ENCODE data around the gene PPP2R5A. TPM values are rescaled to one million over a fixed set of nuclear protein-coding genes. Genes with fewer than 3 reads are reported as not detected.

The PPP2R5A gene
- total RNA-seq, 1 donor from 2014 or later: 17.5 TPM

- peaks cover 6% of the 10 kb centered on the region for H3K27me3 Mint-ChIP-seq (ENCODE audit: unreplicated experiment)
- no peaks in the 10 kb centered on the region for H3K9me3 Mint-ChIP-seq (ENCODE audit: unreplicated experiment)
- no peaks in the 10 kb centered on the region for H3K36me3 Mint-ChIP-seq (ENCODE audit: unreplicated experiment)
- H3K27ac Mint-ChIP-seq (ENCODE audit: unreplicated experiment): no peak overlapping the region
- peak; percentile 38 for DNase-seq (ENCODE audit: extremely low spot score, unreplicated experiment)
- H3K4me1 Mint-ChIP-seq (ENCODE audit: unreplicated experiment): no peaks in the 10 kb centered on the region
- H3K4me3 Mint-ChIP-seq (ENCODE audit: unreplicated experiment): no peak overlapping the region
- TF ChIP-seq CTCF (IDR thresholded peaks at IDR 0.05): no peak
Measured at GRCh38 chr1:212257157-212257556, 28.1 kb upstream of the PPP2R5A start.

- no peak for TF ChIP-seq CTCF (IDR thresholded peaks at IDR 0.05)
- DNase-seq (ENCODE audit: extremely low spot score, unreplicated experiment): peak; percentile 21
- Mint-ChIP-seq H3K4me1 (ENCODE audit: unreplicated experiment) (no peaks in the 10 kb centered on the region), H3K27ac (ENCODE audit: unreplicated experiment) (no peak overlapping the region), H3K4me3 (ENCODE audit: unreplicated experiment) (no peak overlapping the region), H3K27me3 (ENCODE audit: unreplicated experiment) (peaks cover 10% of the 10 kb centered on the region), H3K9me3 (ENCODE audit: unreplicated experiment) (no peaks in the 10 kb centered on the region), H3K36me3 (ENCODE audit: unreplicated experiment) (no peaks in the 10 kb centered on the region)
Measured at GRCh38 chr1:212259693-212260480, 25.3 kb upstream of the PPP2R5A start.

GRCh38 chr1:212260557-212261355, 24.5 kb upstream of the PPP2R5A start:
- Mint-ChIP-seq H3K27ac (ENCODE audit: unreplicated experiment) (no peak overlapping the region), H3K4me1 (ENCODE audit: unreplicated experiment) (no peaks in the 10 kb centered on the region), H3K4me3 (ENCODE audit: unreplicated experiment) (no peak overlapping the region), H3K9me3 (ENCODE audit: unreplicated experiment) (no peaks in the 10 kb centered on the region), H3K27me3 (ENCODE audit: unreplicated experiment) (peaks cover 10% of the 10 kb centered on the region), H3K36me3 (ENCODE audit: unreplicated experiment) (peaks cover 1% of the 10 kb centered on the region)
- no peak for TF ChIP-seq CTCF (IDR thresholded peaks at IDR 0.05)
- peak; percentile 7 for DNase-seq (ENCODE audit: extremely low spot score, unreplicated experiment)

GRCh38 chr1:212261361-212261929, 23.8 kb upstream of the PPP2R5A start:
- H3K4me3 Mint-ChIP-seq (ENCODE audit: unreplicated experiment): no peak overlapping the region
- peaks cover 1% of the 10 kb centered on the region for H3K36me3 Mint-ChIP-seq (ENCODE audit: unreplicated experiment)
- H3K27me3 Mint-ChIP-seq (ENCODE audit: unreplicated experiment): peaks cover 10% of the 10 kb centered on the region
- TF ChIP-seq CTCF (IDR thresholded peaks at IDR 0.05): no peak
- no peaks in the 10 kb centered on the region for H3K4me1 Mint-ChIP-seq (ENCODE audit: unreplicated experiment)
- H3K9me3 Mint-ChIP-seq (ENCODE audit: unreplicated experiment): no peaks in the 10 kb centered on the region
- peak; percentile 36 for DNase-seq (ENCODE audit: extremely low spot score, unreplicated experiment)
- H3K27ac Mint-ChIP-seq (ENCODE audit: unreplicated experiment): no peak overlapping the region

- DNase-seq (ENCODE audit: extremely low spot score, unreplicated experiment): no peak
- H3K27me3 Mint-ChIP-seq (ENCODE audit: unreplicated experiment): peaks cover 25% of the 10 kb centered on the region
- peaks cover 1% of the 10 kb centered on the region for H3K36me3 Mint-ChIP-seq (ENCODE audit: unreplicated experiment)
- H3K4me1 Mint-ChIP-seq (ENCODE audit: unreplicated experiment): peaks cover 11% of the 10 kb centered on the region
- H3K27ac Mint-ChIP-seq (ENCODE audit: unreplicated experiment): no peak overlapping the region
- no peak for TF ChIP-seq CTCF (IDR thresholded peaks at IDR 0.05)
- no peaks in the 10 kb centered on the region for H3K9me3 Mint-ChIP-seq (ENCODE audit: unreplicated experiment)
- no peak overlapping the region for H3K4me3 Mint-ChIP-seq (ENCODE audit: unreplicated experiment)
Measured at GRCh38 chr1:212267017-212267416, 18.2 kb upstream of the PPP2R5A start.

All from osteocyte (in vitro differentiated cells).